Activated B cell treated with CpG ODN at 0.5 μM for 24 hours (primary cell): ENCODE results near the gene CBLB. TPM values are rescaled to one million over a fixed set of nuclear protein-coding genes. Genes with fewer than 3 reads are reported as not detected.
A peak's percentile ranks its signal among the peaks of the same experiment; 100 is the strongest.

Source experiments
- ATAC-seq: fragments of 200-7000 bp; cut with Tn5 transposase; one replicate; pipeline ENCODE4 v1.10.0; 2021; ENCODE audit warnings: low read depth, mild to moderate bottlenecking, moderate library complexity
- CTCF ChIA-PET: fragments of 350-600 bp; sonication (Branson Sonifier 250); formaldehyde crosslinking; loops from one replicate; lab custom pipeline; 2021; ENCODE audit warnings: antibody characterized with exemption; lab: Charles Lee
- POLR2A ChIA-PET: fragments of 350-600 bp; sonication (Branson Sonifier 250); formaldehyde crosslinking; loops from one replicate; lab custom pipeline; 2021; ENCODE audit warnings: antibody characterized with exemption; lab: Charles Lee
- DNase-seq: peaks from one replicate; pipeline ENCODE4 v3.0.0; 2022
- H3K27ac Mint-ChIP-seq: one replicate; pipeline ENCODE4 v1.8.0; 2020; ENCODE audit warnings: mixed read lengths
- H3K27me3 Mint-ChIP-seq: one replicate; pipeline ENCODE4 v1.8.0; 2021; ENCODE audit warnings: mixed read lengths
- H3K36me3 Mint-ChIP-seq: one replicate; pipeline ENCODE4 v1.8.0; 2021; ENCODE audit warnings: low read depth, mixed read lengths
- H3K4me1 Mint-ChIP-seq: one replicate; pipeline ENCODE4 v1.8.0; 2021; ENCODE audit warnings: mixed read lengths
- H3K4me3 Mint-ChIP-seq: one replicate; pipeline ENCODE4 v1.8.0; 2020; ENCODE audit warnings: mild to moderate bottlenecking, mixed read lengths
- H3K9me3 Mint-ChIP-seq: one replicate; pipeline ENCODE4 v1.8.0; 2020; ENCODE audit warnings: mixed read lengths
- CTCF ChIP-seq: fragments of 200-600 bp; IDR thresholded peaks from one replicate; pipeline ENCODE4 v1.8.0; 2022; ENCODE audit warnings: antibody characterized with exemption, mild to moderate bottlenecking
- intact Hi-C: fragments of 100-400 bp; cut with micrococcal nuclease; formaldehyde crosslinking; loops from one replicate; pipeline ENCODE4 v1.15.1; 2024
- total RNA-seq: library from RNA; stranded (reverse); gene quantifications from 2 replicates; pipeline ENCODE4 v1.2.3, GENCODE V29; 2022

Gene CBLB
- total RNA-seq, 1 donor from 2014 or later = 78.1 TPM

- ATAC-seq (no peak), DNase-seq (no peak)
- peak overlapping the region; percentile 27 for H3K27ac Mint-ChIP-seq
- TF ChIP-seq CTCF = no peak
- intact Hi-C loops = no loop called here
- H3K36me3 Mint-ChIP-seq = no peaks in the 10 kb centered on the region
- CTCF ChIA-PET = no interaction called here
- H3K9me3 Mint-ChIP-seq = no peaks in the 10 kb centered on the region
- no peak overlapping the region for H3K4me3 Mint-ChIP-seq
- no peaks in the 10 kb centered on the region for H3K27me3 Mint-ChIP-seq
- POLR2A ChIA-PET = no interaction called here
- peaks cover 15% of the 10 kb centered on the region for H3K4me1 Mint-ChIP-seq
Observed at GRCh38 chr3:105877336-105877910, 8.6 kb upstream of the CBLB start.

- Mint-ChIP-seq H3K27me3 (no peaks in the 10 kb centered on the region), H3K4me1 (peaks cover 15% of the 10 kb centered on the region), H3K4me3 (peak overlapping the region; percentile 39), H3K9me3 (no peaks in the 10 kb centered on the region), H3K27ac (peak overlapping the region; percentile 27), H3K36me3 (no peaks in the 10 kb centered on the region)
- DNase-seq (no peak), ATAC-seq (peak; percentile 56)
- intact Hi-C loops = no loop called here
- ChIA-PET POLR2A (no interaction called here), CTCF (no interaction called here)
- TF ChIP-seq CTCF = no peak
Observed at GRCh38 chr3:105876780-105877327, 8.0 kb upstream of the CBLB start.

- ChIA-PET CTCF (no interaction called here), POLR2A (interaction anchor here (0.6 to 2.9 kb wide), 3 partner anchors 13 to 72 kb away, joined by 3 to 18 read pairs (median 11); no protein-coding TSS in a partner anchor)
- intact Hi-C loops = loop anchor here (1.0 to 5.0 kb wide), 8 partner anchors 12 to 1652 kb away; partner anchors contain the start of gene BBX
Observed at GRCh38 chr3:105869861-105870755, 1.3 kb upstream of the CBLB start.

GRCh38 chr3:105869531-105869833 lies 670 bp upstream of the CBLB start:
- intact Hi-C loops = loop anchor here (1.0 to 5.0 kb wide), 8 partner anchors 13 to 1653 kb away; partner anchors contain the start of gene BBX
- no peaks in the 10 kb centered on the region for H3K27me3 Mint-ChIP-seq
- peak overlapping the region; percentile 100 for H3K4me3 Mint-ChIP-seq
- TF ChIP-seq CTCF = no peak
- no peak for DNase-seq
- ChIA-PET CTCF (interaction anchor here (1.3 kb wide), 1 partner anchor 183 kb away, joined by 3 read pairs; no protein-coding TSS in a partner anchor), POLR2A (interaction anchor here (0.6 to 2.9 kb wide), 10 partner anchors 12 to 433 kb away, joined by 3 to 26 read pairs (median 12); no protein-coding TSS in a partner anchor)
- H3K4me1 Mint-ChIP-seq = peaks cover 48% of the 10 kb centered on the region
- no peaks in the 10 kb centered on the region for H3K9me3 Mint-ChIP-seq
- no peak for ATAC-seq
- peaks cover 31% of the 10 kb centered on the region for H3K36me3 Mint-ChIP-seq
- H3K27ac Mint-ChIP-seq = peak overlapping the region; percentile 99

More at GRCh38 chr3:105869861-105870755, 1.3 kb upstream of the CBLB start:
- DNase-seq (no peak), ATAC-seq (no peak)
- Mint-ChIP-seq H3K27me3 (no peaks in the 10 kb centered on the region), H3K27ac (peak overlapping the region; percentile 99), H3K9me3 (no peaks in the 10 kb centered on the region), H3K36me3 (peaks cover 24% of the 10 kb centered on the region), H3K4me1 (peaks cover 42% of the 10 kb centered on the region), H3K4me3 (peak overlapping the region; percentile 100)
- TF ChIP-seq CTCF = no peak
